BJ (cell line): ENCODE data around the gene GRK4. TPM values are rescaled to one million over a fixed set of nuclear protein-coding genes. Genes with fewer than 3 reads are reported as not detected.
"Not testable (repeated sequence)": the region's sequence is repeated elsewhere in the genome, so short reads cannot be mapped to it uniquely, and the experiment has no call there.

Experiments
- CTCF ChIA-PET: fragments of 350-600 bp; formaldehyde crosslinking; extraction: SDS; loops from one replicate; lab custom pipeline; 2021; ENCODE audit warnings: antibody characterized with exemption, inconsistent platforms; lab: Yijun Ruan, JAX
- POLR2A ChIA-PET: fragments of 300-600 bp; sonication (Branson Sonifier 250); formaldehyde crosslinking; extraction: SDS; loops from one replicate; lab custom pipeline; 2021; ENCODE audit warnings: antibody characterized with exemption; lab: Charles Lee
- DNase-seq: peaks from one replicate; pipeline ENCODE4 v3.0.0-alpha.2; 2011; ENCODE audit warnings: low read depth
- H3K27me3 ChIP-seq: 2 replicates; pipeline ENCODE4 v1.6.0; 2011; ENCODE audit warnings: low read length; ENCODE audit not compliant: control insufficient read depth, insufficient read depth
- H3K36me3 ChIP-seq: 2 replicates; pipeline ENCODE4 v1.5.1; 2011; ENCODE audit warnings: low read length; ENCODE audit not compliant: control insufficient read depth, insufficient read depth
- H3K4me3 ChIP-seq: 2 replicates; pipeline ENCODE4 v1.5.1; 2011; ENCODE audit warnings: low read depth, mild to moderate bottlenecking, control low read depth, low read length
- polyA plus RNA-seq: library from polyadenylated mRNA; depleted of rRNA; stranded (reverse); fragments of >200 nt; gene quantifications from 2 replicates; pipeline ENCODE4 v1.2.3, GENCODE V29; 2011
- TF ChIP-seq, protein P1 (sequence below): IDR thresholded peaks from 2 replicates; pipeline ENCODE4 v1.5.1; 2011; ENCODE audit warnings: low read depth, mild to moderate bottlenecking, control low read depth, inconsistent platforms, low read length, moderate library complexity; ENCODE audit not compliant: insufficient read depth

GRK4 gene
- polyA plus RNA-seq, 1 experiment, result 1.9 TPM

DNA sequence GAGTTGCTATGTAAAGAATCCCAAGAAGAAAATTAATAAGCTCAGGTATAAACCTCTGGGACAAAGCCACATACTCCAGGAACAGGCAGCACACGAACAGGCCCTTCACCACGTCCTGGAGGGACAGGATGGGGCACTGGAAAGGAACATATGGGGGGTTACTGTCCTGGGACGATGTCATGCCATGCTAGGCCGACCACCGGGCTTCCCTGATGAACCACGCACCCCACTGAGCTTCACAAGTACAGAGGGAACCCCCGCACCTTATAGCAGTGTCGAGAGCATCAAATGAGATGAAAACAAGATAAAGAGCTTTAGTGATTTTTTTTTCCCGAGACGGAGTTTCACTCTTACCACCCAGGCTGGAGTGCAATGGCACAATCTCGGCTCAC, 19.3 kb upstream of the GRK4 start:
- Histone ChIP-seq H3K4me3 (no peak overlapping the region), H3K36me3 (peaks cover 60% of the 10 kb centered on the region), H3K27me3 (no peaks in the 10 kb centered on the region)
- TF ChIP-seq, protein P1, sequence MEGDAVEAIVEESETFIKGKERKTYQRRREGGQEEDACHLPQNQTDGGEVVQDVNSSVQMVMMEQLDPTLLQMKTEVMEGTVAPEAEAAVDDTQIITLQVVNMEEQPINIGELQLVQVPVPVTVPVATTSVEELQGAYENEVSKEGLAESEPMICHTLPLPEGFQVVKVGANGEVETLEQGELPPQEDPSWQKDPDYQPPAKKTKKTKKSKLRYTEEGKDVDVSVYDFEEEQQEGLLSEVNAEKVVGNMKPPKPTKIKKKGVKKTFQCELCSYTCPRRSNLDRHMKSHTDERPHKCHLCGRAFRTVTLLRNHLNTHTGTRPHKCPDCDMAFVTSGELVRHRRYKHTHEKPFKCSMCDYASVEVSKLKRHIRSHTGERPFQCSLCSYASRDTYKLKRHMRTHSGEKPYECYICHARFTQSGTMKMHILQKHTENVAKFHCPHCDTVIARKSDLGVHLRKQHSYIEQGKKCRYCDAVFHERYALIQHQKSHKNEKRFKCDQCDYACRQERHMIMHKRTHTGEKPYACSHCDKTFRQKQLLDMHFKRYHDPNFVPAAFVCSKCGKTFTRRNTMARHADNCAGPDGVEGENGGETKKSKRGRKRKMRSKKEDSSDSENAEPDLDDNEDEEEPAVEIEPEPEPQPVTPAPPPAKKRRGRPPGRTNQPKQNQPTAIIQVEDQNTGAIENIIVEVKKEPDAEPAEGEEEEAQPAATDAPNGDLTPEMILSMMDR, result no peak
- no peak for DNase-seq
- ChIA-PET CTCF (interaction anchor here (1.3 kb wide), 1 partner anchor 10 kb away, joined by 3 read pairs; no protein-coding TSS in a partner anchor), POLR2A (no interaction called here)

GRCh38 chr4:2944586-2945526, 18.5 kb upstream of the GRK4 start:
- ChIA-PET CTCF (interaction anchor here (0.8 to 1.6 kb wide), 3 partner anchors 9 to 19 kb away, joined by 3 to 6 read pairs (median 3); partner anchors contain the start of gene GRK4), POLR2A (no interaction called here)
- TF ChIP-seq, protein P1, result no peak
- no peak for DNase-seq
- Histone ChIP-seq H3K4me3 (no peak overlapping the region), H3K27me3 (no peaks in the 10 kb centered on the region), H3K36me3 (peaks cover 59% of the 10 kb centered on the region)

DNA sequence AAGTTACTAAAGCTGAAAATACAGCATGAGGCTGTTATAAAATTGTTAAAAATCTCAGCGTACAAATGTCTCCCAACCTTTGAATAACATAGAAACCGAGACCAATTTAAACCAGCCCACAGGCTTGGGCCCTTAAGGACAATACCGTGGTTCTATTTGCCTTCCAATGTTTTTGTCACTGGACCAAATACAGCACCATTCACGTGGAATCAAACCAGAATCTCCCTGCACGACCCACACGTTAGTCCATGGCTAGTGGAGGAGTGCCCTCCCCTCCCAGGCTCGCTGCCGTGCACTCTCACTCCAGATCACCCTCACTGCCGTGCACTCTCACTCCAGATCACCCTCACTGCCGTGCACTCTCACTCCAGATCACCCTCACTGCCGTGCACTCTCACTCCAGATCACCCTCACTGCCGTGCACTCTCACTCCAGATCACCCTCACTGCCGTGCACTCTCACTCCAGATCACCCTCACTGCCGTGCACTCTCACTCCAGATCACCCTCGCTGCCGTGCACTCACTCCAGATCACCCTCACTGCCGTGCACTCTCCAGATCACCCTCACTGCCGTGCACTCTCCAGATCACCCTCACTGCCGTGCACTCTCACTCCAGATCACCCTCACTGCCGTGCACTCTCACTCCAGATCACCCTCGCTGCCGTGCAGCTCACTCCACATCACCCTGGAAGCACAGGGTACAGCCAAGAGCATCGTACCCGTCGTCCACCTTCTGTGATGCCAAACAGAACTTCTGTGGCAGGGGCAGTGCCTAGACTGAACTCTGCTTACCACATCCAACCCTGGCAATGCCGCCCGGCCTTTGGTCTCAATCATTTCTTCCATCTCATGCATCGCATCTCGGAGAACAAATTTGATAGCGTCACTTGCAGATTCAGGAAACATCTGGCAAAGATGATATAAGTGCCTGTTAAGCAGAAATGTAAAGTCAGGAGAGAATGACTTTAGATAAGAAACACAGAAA, 17.5 kb upstream of the GRK4 start:
- DNase-seq, H3K4me3 ChIP-seq, POLR2A ChIA-PET, H3K27me3 ChIP-seq: not testable (repeated sequence)
- H3K36me3 ChIP-seq, result peaks cover 55% of the 10 kb centered on the region
- CTCF ChIA-PET, result interaction anchor here (0.8 to 1.6 kb wide), 3 partner anchors 8 to 18 kb away, joined by 3 to 6 read pairs (median 3); partner anchors contain the start of gene GRK4

- POLR2A ChIA-PET, result no interaction called here
These were observed 16.4 kb upstream of the GRK4 start for GRCh38 chr4:2946812-2947600.

More at GRCh38 chr4:2946812-2947600, 16.4 kb upstream of the GRK4 start:
- Histone ChIP-seq H3K27me3 (no peaks in the 10 kb centered on the region), H3K36me3 (peaks cover 51% of the 10 kb centered on the region), H3K4me3 (no peak overlapping the region)
- DNase-seq, result no peak
- TF ChIP-seq, protein P1, result no peak
- CTCF ChIA-PET, result interaction anchor here (0.6 to 1.1 kb wide), 4 partner anchors 9 to 763 kb away, joined by 3 to 4 read pairs (median 3); no protein-coding TSS in a partner anchor
